NCI-H748 (cell line): Measurements from ENCODE around the gene PLXNA2.

Experiments used
- DNase-seq: peaks from one replicate; lab custom pipeline; 2025; ENCODE audit not compliant: unreplicated experiment; lab: John Stamatoyannopoulos, UW

PLXNA2 gene

GRCh38 chr1:208224192-208224713, 19.9 kb downstream of the PLXNA2 start:
- no peak for DNase-seq

- DNase-seq: no peak
Observed at GRCh38 chr1:208223136-208223535, 21.0 kb downstream of the PLXNA2 start.

- no peak for DNase-seq
Observed at GRCh38 chr1:208222376-208223126, 21.6 kb downstream of the PLXNA2 start.

GRCh38 chr1:208221291-208221622, 22.9 kb downstream of the PLXNA2 start:
- no peak for DNase-seq

- DNase-seq: no peak
Observed at GRCh38 chr1:208219659-208220282, 24.4 kb downstream of the PLXNA2 start.

- no peak for DNase-seq
Observed at GRCh38 chr1:208219098-208219658, 25.0 kb downstream of the PLXNA2 start.

- no peak for DNase-seq
Observed at GRCh38 chr1:208218237-208219097, 25.7 kb downstream of the PLXNA2 start.

GRCh38 chr1:208217781-208218180, 26.4 kb downstream of the PLXNA2 start:
- no peak for DNase-seq

GRCh38 chr1:208216806-208217205, 27.4 kb downstream of the PLXNA2 start:
- no peak for DNase-seq

GRCh38 chr1:208216062-208216461, 28.1 kb downstream of the PLXNA2 start:
- no peak for DNase-seq

GRCh38 chr1:208215393-208215792, 28.8 kb downstream of the PLXNA2 start:
- DNase-seq: no peak

- no peak for DNase-seq
Observed at GRCh38 chr1:208213786-208214185, 30.4 kb downstream of the PLXNA2 start.

GRCh38 chr1:208212893-208213292, 31.3 kb downstream of the PLXNA2 start:
- no peak for DNase-seq

- DNase-seq: no peak
Observed at GRCh38 chr1:208211921-208212843, 32.0 kb downstream of the PLXNA2 start.

GRCh38 chr1:208209896-208210589, 34.1 kb downstream of the PLXNA2 start:
- no peak for DNase-seq

GRCh38 chr1:208209286-208209685, 34.9 kb downstream of the PLXNA2 start:
- DNase-seq: no peak

- no peak for DNase-seq
Observed at GRCh38 chr1:208208132-208208487, 36.1 kb downstream of the PLXNA2 start.

- peak; percentile 88 for DNase-seq
Observed at GRCh38 chr1:208207388-208208131, 36.6 kb downstream of the PLXNA2 start.

- DNase-seq: no peak
Observed at GRCh38 chr1:208206092-208206698, 38.0 kb downstream of the PLXNA2 start.
